Fibroblast of skin of right quadriceps (primary cell): ENCODE data around the gene SENP8.
"Not testable (repeated sequence)": the region's sequence is repeated elsewhere in the genome, so short reads cannot be mapped to it uniquely, and the experiment has no call there.

ENCODE experiments used
- DNase-seq: peaks from one replicate; pipeline ENCODE4 v3.0.0-alpha.2; 2013

The SENP8 gene

DNA sequence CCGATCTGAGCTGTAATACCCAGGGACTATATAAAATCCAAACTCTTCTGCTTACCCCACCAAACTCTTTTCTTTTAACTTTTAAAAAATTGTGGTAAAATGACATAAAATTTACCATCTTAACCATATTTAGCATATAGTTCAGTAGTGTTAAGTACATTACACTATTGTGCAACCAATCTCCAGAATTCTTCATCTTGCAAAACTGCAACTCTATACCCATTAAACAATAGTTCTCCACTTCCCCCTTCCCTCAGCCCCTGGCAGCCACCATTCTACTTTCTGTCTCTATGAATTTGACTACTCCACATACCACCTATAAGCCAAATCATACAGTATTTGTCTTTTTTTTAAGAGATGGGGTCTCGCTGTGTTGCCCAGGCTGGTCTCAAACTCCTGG lies 38.7 kb downstream of the SENP8 start:
- DNase-seq: no peak

DNA sequence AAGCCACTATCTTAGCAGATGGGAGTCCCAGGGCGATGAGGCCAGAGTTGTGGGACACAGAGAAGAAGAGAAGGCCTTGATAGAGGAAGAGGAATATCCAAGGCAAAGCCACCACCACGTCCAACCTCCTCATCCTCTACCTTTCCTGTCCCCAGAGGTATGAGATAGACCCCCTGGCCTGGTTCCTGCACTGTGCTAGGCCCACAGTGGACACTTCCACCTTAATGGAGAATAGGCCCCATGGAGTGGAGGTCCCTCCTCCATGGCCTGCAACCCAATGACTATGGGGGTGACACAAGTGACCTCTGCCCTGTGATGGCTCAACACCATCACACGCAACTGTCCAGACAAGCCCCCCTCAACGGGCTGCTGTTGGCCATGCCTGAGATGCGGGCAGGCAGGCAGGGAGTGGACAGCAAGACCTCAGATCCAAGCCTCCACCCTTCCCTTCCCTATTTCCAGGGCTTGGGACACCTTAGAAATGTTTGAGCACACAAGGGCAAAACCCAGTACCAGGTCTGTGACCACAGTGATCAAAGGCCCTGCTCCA lies 42.6 kb downstream of the SENP8 start:
- no peak for DNase-seq

DNA sequence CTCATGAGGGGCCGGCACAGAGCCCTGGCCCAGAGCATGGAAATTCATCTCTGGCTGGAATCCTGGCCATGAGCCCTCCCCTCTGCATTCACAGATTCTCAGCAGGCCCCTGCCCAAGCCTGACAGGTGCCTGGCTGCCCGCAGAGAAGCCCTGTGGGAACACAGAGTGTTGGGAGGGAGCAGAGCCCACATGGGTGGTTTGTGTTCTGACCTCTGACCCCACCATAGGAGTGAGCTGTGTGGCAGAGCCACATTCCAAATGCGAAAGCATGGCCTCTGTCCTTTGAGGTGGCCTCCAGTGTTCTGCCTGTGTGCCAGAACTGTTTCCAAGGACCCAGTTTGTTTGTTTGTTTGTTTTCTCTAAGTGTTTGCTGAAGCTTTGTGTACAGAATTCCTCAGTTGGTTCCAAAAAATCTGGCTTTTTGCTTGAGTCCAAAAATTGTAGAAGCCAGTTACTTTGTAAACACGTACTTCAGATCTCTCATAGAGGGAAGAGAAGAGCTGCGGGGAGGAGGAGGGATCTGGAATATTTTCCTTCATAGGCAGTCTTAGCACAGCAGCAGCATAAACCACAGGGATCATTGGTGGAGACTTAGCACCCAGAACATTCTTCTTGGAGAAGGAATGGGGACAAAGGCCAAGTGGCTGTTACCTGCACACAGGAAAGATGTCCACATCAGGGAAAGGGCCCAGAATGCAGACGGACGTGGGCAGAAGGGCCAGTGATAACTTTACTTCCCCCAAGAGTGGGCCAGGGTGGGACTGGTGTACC lies 43.3 kb downstream of the SENP8 start:
- DNase-seq: no peak

DNA sequence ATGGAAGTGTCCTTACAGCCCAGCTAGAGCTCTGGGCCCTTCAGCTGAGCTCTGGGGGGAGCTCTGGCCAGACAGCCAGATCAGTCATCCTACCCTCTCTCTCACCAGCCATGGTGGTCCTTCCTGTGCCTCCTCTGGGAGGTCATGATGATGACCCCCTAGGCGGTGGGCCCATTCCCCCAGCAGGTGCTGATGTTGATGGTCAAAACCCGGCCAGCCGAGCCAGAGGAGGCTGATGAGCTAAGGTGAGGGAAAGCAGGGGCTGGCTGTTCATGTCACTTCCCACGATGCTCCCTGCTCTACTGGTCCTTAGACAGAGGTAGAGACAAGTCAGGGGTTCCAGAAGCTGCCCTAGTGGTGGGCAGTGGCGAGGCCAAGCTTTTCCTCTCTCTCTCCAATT lies 44.4 kb downstream of the SENP8 start:
- no peak for DNase-seq

DNA sequence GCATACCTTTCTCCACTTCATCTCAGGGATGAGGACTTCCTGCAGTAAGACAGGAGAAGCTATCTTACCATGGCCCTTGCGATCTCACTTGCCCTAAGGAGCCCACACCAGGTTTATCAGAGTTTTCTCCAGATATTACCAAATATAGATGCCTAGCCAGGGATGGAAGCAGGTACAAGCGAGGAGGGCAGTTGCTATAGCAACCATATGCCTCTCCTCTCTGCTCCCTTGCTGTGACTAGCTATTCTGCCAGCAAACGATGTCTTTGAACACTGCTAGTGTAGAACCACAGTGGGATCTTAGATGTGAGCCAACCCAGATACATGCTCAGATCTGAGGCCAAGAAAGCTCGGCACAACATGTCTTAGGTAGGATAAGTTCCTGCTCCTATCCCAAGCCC lies 45.5 kb downstream of the SENP8 start:
- DNase-seq: no peak

DNA sequence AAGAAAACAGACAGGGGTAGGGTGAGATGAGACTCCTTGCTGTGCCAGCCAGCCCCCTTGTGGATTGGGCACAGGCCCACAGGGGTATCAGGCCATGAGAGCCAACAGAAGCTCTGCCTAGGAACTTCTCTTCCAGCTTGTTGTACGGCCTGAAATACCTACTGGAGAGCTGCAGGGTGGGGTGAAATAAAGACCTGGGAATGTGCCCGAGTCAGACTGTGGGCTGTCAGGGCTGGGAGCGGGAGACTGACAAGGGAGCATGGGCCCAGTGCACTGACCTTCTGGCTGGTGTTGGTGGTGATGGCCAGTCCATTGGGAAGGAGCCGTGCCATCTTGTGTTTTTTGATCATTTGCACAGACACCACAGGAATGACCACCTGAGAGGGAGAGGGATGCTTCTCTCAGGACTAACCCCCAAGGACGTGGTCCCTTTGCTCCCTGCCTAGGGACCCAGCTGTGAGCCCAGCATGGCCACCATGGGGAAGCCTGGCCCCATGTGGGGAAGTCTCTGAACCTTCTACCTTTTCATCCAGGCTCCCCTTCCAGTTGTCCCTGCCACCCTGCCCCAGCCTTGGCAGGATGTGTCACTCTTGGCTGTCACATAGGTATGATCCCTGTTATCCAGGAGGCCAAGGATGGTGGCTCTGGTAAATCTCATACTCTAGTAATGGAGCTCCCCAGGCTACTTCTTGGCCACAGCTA lies 48.7 kb downstream of the SENP8 start:
- no peak for DNase-seq

DNA sequence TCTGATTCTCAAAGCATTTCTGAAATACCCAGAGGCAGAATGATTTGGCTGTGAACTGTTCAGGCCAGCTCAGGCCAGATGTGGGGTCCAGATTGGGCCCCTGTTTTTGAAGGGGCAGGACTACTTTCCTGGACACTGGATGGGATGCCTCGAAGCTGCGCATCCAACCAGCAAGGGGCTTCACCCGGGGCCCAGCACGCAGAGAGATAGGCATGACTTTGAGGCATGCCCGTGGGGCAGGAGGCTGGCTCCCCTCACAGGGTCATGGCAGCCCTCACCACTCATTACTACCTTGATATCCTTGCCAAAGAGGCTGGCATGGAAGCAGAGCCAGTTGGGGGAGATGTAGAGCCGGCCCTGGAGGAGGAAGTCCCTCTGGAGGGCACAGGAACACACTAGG lies 49.2 kb downstream of the SENP8 start:
- no peak for DNase-seq

DNA sequence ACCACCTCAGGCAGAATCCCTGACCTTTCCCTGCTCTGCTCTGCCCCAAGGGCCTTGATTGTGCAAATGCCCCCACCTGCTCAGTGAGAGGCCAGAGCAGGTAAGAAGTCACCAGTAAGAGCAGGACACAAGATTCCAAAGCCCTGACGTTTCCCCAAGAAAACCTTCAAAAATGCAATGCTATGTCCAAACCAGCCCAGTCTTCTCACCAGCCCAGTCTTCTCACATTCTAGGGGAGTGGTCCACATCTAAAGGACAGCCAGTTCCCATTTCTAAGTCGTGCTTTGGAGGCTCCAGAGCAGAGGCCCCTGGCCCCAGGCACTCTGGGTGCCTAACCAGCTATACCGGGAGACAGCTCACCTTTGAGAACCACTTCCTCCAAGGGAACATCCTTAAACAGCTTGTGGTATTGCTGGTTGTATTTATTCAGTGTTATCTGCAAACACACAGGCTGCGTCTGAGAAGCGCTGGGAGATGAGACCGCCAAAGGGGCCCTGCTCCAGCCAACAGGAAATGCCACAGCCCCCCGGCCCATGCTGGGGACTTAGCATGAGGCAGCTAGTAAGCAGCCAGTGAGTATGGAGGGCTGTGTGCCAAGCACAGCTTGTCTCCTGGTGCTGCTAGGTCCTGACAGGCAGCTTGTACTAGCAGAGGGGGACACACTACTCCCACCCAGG lies 50.1 kb downstream of the SENP8 start:
- DNase-seq: peak; percentile 54

DNA sequence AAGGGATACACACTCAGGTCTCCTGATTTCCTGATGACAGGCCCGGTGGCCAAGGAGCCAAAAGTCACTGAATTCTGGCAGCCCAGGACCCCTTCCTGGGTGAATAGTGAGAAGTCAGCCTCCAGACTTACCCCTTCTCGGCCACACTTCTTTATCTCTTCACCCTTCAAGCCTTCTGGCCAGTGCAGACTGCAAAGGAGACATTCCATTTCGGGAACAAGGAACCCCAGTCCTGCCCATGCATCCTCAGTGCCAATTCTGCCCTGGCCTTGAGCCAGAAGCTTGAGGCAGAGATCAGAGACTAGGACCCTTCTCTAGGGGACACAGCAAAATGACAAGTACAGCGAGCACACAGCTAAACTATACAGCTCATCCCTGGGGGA lies 50.6 kb downstream of the SENP8 start:
- DNase-seq: no peak

DNA sequence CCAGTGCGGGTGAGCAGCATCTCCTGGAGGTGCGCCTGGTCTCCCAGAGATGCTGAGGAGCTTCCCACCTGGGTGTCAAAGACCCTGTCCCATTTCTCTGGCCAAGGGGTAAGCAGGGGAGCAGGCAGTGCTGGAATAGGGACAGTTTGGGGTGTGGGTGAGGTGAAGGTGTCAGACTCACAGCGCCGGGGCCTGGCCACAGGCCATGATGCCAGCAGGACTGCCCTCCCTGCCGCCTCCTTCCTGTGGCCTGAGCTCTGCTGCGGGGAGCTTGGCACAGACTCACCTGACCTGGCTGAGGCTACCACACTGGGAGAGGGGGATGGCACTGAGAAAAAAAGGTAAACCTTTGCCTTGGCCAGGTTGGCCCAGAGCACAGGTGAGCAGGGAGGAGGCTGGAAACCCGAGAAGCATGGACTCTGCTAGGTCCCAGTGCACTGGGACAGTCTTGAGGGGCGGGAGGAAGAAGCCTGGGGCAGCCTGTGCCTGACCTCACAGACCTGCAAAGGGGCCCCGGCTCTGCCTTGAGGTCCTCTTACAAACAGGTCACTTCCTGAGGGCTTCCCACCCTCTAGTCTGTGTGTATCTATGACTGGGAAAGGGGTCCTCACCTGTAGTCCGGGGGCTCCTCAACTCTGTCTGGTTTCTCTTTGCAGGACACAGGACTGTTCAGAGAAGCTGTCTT lies 51.2 kb downstream of the SENP8 start:
- no peak for DNase-seq

DNA sequence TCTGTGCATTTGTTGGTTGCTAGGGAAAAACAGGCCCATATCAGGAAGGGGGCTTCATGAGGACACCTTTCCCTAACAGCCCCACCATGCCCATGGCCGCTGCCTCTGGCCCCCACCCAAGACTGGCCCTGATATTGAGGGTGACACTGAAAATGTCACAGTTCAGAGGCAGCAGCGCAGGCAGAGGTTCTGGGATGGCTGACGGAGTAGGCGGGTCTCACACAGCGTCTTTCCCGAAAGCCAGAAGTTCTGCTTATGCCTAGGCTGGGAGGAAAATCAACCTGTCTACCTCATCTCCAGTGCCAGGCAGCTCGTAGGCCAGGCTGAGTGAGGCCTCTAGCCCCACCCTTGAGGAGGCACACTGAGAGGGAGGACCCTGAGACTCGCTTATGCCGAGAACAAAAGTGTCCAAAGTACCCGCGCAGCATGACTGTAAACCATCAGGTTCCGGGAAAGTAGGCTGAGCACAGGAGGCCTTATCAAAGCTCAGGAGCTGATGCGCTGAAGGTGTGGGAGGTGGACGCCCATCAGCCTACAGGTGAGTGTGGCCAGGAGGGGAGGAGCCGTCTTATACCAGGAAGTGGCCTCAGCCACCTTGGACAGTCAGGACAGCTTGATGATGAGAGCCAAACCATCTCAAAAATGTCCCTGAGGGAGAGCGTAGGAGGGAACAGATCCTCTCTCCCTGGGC lies 51.9 kb downstream of the SENP8 start:
- no peak for DNase-seq

DNA sequence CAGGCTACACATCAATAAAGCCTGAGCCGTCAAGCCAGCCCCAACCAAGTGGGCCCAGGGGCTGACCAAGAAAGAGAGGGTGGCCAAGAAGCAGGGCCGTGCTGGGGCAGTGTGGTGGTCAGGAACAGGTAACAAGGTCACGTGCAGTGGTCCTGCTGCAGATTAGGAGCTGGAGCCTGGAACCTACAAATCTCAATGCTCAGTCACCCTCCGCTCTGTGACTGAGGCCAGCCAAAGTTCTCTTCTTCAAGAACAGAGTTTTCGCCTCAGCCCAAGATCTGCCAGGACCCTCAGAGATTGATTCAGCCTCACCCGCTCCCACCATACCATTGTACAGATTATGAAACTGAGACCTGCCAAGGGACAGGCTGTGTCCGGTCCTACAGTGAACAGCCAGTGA lies 52.5 kb downstream of the SENP8 start:
- DNase-seq: no peak

DNA sequence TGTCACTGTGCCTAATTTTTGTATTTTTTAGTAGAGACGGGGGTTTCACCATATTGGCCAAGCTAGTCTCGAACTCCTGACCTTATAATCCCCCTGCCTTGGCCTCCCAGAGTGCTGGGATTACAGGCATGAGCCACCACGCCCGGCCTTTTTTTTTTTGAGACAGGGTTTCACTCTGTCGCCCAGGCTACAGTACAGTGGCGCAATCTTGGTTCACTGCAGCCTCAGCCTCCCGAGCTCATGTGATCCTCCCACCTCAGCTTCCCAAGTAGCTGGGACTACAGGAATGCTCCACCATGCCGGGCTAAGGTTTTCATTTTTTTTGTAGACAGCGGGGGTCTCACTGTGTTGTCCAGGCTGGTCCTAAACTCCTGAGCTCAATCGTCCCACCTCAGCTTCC lies 53.8 kb downstream of the SENP8 start:
- not testable (repeated sequence) for DNase-seq

DNA sequence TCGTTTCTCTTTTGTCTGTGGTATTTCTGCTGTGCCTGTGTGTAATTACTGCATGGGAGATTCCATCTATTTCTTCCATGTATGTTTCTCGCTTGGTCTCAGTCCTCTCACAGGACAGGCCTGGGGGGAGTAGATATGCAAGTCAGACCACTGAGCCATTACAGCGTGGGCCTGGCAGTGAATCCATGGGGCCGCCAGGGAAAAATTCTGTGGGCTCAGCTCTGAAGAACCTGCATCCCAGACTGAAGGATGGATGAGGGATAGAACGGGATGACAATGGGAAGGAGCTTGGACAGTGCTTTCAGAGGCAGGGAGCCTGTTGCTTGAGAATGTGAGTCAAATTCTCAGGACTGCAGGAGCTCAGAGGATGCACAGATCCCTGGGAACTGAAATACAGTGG lies 54.6 kb downstream of the SENP8 start:
- no peak for DNase-seq

DNA sequence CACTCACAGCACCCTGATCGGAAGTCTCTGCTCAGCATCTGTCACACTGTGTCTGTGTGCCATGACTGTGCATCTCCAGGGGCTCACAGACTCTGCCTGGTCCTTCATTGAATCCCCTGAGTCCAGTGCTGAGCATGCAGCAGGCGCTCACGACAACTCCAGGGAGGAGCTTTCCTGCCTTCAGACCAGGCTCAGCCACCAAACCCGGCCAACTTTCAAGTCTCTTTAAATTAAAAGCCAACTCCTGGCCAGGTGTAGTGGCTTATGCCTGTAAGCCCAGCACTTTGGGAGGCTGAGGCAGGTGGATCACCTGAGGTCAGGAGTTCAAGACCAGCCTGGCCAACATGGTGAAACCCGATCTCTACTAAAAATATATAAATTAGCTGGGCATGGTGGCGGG lies 55.2 kb downstream of the SENP8 start:
- no peak for DNase-seq

DNA sequence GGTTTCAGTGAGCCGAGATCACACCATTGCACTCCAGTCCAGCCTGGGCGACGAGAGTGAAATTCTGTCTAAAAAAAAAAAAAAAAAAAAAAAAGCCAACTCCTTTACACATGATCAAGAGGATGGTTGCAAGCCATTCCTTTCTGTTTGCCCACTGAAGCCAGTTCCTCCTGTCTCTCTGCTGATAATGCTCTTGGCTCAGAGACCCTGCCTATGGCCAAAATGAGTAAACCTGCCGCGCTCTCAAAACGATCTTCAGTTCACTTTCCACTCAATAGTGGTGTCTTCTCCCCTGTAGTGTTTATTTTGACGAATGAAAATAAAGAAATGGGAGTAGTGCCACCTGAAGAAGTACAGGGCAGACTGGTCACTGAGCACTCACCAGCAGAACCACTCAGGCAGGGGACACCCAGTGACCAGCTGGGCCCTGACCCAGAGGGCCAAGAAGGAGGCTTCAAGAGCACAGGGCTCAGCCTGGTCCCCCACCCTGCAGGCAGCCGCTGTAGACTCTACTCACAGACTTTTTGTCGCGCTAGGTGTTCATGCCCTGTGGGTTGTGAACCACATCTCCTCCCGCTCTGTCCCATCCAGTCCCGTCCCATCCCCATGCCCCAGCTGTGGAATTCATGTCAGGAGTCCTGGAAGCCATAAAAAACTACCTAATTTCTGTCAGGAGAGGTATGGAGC lies 55.8 kb downstream of the SENP8 start:
- no peak for DNase-seq

DNA sequence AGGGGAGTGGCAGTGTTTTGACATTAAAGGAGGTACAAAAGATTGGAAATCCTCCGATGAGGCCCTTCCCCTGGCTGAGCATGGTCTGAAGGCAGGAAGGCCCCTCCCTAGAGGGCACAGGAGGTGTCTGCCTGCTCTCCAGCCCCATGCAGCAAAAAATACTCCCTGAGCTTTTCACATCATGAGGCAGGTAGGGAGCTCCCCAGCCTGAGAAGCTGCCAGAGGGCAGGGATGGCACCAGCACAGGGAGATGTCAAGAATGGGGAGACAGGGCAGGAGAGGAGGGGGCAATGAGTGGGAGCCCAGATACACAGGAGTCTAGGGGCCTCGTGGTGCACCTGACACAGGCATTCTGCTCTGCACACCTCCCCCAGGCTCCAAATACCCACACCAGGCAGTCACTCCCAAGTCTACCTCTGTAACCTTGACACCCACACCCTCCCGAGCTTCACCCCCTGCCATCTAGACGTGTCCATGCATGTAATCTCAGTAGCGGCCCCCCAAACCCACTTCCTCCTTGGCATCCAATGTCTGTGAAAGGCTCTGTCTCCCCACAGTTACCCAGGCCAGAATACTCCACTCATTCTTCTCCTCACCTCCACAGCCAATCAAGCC lies 56.5 kb downstream of the SENP8 start:
- DNase-seq: no peak

DNA sequence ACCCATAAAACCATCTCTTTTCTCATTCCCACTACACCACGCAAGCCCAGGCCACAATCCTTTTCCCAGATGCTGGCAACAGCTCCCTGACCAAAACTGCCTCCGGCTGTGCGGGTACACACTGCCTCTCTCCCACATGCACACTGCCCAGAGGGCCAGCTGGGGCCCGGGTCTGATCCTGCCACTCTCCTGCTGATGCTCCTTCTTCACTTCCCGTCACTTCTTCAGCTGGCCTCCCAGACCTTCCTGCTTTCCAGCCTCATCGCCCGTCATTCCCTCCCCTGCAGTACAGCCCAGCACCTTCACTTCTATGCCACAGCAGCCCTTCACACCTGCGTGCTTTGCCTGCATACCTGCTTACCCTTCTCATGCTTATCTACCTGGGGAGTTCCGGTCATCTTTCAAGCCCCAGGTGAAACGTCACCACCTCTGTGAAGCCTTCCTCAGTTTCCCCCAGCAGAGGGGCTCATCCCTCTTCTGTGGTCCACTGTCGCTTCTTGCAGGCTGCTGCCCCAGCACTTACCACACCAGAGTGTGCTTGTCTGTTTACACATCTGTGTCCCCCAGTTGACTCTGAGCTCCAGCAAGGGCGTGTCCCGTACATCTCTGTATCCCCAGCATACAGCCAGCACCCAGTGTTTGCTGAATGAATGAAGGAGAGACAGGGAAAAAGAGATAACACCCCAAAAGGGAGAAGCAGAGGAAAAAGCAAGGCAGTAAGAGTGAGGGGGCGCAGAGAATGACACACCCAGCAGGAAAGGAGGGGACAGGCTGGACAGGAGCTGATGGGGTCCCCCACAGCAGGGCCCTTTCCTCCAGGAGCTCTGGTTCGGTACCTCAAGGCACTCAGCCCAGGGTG lies 57.2 kb downstream of the SENP8 start:
- DNase-seq: no peak

DNA sequence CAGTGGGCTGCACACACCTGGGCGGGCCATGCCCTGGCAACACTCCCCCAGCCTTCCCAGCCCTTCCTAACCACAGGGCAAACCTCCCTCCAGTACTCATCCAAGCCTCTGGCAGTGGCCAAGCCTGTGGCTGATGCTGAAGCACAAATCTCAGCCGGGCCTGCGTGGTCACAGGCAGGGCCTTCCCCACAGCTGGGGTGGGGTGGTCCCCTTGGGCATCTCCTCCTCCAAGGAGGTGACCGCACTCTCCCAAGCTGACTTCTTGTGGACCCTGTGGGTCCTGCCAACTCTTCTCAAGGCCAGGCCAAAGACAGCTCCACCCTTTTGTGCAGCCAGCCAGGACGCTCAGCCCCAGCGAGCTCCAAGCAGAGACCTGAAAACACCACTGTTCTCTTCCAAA lies 58.0 kb downstream of the SENP8 start:
- DNase-seq: no peak

DNA sequence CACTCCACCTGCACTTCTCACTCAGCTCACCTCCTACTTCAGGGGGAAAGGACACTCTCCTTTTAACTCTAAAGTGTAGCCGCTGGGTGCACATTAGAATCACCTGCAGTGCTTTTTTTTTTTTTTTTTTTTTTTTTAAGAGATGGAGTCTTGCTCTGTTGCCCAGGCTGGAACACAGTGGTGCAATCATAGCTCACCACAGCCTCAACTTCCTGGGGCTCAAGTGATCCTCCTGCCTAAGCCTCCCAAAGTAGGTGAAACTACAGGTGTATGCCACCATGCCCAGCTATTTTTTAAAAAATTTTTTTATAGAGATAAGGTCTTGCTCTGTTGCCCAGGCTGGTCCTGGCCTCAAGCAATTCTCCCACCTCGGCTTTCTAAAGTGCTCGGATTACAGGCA lies 58.5 kb downstream of the SENP8 start:
- DNase-seq: no peak
